Measurements from ENCODE around the gene KMT2E. TPM values are rescaled to one million over a fixed set of nuclear protein-coding genes. Genes with fewer than 3 reads are reported as not detected.
A peak's percentile ranks its signal among the peaks of the same experiment; 100 is the strongest.

The KMT2E gene
- total RNA-seq, 1 experiment from 2014 or later: 63.1 TPM

DNA sequence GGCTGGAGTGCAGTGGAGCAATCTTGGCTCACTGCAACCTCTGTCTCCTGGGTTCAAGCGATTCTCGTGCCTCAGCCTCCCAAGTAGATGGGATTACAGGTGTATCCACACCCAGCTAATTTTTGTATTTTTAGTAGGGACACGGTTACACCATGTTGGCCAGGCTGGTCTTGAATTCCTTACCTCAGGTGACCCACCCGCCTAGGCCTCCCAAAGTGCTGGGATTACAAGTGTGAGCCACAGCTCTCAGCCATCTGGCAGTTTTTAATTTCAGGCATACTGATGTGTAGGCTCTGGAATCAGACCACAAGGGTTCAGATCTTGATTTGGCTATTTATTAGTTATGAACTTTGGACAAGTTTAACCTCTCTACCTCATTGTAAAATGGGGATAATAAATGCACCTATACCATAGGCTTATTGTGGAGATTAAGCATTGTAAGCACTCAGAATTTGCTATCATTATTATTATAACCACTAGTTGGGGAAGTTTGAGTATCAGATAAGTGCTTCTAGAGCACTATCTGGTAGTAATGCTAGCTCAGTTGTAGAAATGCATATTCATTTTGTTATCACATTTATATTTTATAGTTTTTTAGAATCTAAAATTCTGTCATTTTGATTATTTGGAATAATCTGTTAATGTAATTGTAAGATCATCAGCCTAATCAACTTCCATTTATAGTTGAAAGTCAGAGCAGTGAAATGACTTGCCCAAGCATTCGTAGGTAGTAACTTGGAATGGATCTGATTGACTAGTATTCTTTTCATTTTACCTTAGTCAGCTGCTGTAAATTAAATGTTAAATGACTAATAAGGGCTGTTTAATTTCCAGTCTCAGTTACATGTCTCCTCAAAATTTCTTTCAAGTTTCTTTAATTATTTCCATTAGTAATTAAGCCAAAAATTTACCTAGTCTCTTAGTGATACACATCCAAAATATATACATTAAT lies 22.5 kb downstream of the KMT2E start:
- no peaks in the 10 kb centered on the region for H3K27me3 ChIP-seq (replicated peaks; ENCODE audit: control insufficient read depth, insufficient read depth, low read length)
- H3K4me3 ChIP-seq (ENCODE audit: low read depth, low read length): no peak overlapping the region
- ChIA-PET POLR2A (no interaction called here), CTCF (no interaction called here)
- no peak for DNase-seq
- Mint-ChIP-seq H3K27me3 (ENCODE audit: insufficient read depth, unreplicated experiment) (no peaks in the 10 kb centered on the region), H3K4me3 (ENCODE audit: unreplicated experiment) (no peak overlapping the region), H3K4me1 (ENCODE audit: low read depth, unreplicated experiment) (no peaks in the 10 kb centered on the region), H3K36me3 (ENCODE audit: insufficient read depth, unreplicated experiment) (peaks cover 16% of the 10 kb centered on the region), H3K9me3 (ENCODE audit: unreplicated experiment) (no peaks in the 10 kb centered on the region), H3K27ac (ENCODE audit: unreplicated experiment) (no peak overlapping the region)
- TF ChIP-seq, protein P1, sequence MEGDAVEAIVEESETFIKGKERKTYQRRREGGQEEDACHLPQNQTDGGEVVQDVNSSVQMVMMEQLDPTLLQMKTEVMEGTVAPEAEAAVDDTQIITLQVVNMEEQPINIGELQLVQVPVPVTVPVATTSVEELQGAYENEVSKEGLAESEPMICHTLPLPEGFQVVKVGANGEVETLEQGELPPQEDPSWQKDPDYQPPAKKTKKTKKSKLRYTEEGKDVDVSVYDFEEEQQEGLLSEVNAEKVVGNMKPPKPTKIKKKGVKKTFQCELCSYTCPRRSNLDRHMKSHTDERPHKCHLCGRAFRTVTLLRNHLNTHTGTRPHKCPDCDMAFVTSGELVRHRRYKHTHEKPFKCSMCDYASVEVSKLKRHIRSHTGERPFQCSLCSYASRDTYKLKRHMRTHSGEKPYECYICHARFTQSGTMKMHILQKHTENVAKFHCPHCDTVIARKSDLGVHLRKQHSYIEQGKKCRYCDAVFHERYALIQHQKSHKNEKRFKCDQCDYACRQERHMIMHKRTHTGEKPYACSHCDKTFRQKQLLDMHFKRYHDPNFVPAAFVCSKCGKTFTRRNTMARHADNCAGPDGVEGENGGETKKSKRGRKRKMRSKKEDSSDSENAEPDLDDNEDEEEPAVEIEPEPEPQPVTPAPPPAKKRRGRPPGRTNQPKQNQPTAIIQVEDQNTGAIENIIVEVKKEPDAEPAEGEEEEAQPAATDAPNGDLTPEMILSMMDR (IDR thresholded peaks at IDR 0.05; ENCODE audit: insufficient read depth in 1 of 2, low read depth in 1 of 2, low read length in 1 of 2, severe bottlenecking in 1 of 2, unreplicated experiment in 1 of 2): no peak
- 0 out of 2 replicates have a peak, but pooled peaks cover 6% of the 10 kb centered on the region for H3K4me1 ChIP-seq
- intact Hi-C loops (cut with micrococcal nuclease; ENCODE audit: unreplicated experiment): no loop called here
- no TSS peak for BruUV-seq (replicated peaks)
- H3K36me3 ChIP-seq (ENCODE audit: control insufficient read depth, insufficient read depth, low read length): no peaks in the 10 kb centered on the region
- no peaks in the 10 kb centered on the region for H3K9me3 ChIP-seq

DNA sequence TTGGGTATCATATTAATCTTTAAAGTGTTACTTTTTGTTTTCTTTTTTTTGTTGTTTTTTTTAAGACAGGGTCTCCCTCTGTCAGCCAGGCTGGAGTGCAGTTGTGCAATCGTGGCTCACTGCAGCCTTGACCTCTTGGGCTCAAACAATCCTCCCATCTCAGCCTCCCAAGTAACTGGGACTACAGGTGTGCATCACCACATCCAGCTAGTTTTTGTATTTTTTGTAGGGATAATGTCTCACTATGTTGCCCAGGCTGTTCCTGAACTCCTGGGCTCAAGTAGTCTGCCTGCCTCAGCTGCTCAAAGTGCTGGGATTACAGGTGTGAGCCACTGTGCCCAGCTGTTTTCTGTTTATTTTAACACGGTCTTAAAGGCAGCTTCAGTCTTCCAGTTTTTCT lies 23.3 kb downstream of the KMT2E start:
- no peaks in the 10 kb centered on the region for H3K9me3 ChIP-seq
- H3K9me3 Mint-ChIP-seq (ENCODE audit: unreplicated experiment): no peaks in the 10 kb centered on the region
- no peaks in the 10 kb centered on the region for H3K36me3 ChIP-seq (ENCODE audit: control insufficient read depth, insufficient read depth, low read length)
- 0 out of 2 replicates have a peak, but pooled peaks cover 6% of the 10 kb centered on the region for H3K4me1 ChIP-seq
- BruUV-seq (replicated peaks): no TSS peak
- ChIA-PET CTCF (interaction anchor here (1.0 kb wide), 1 partner anchor 56 kb away, joined by 3 read pairs; no protein-coding TSS in a partner anchor), POLR2A (no interaction called here)
- TF ChIP-seq, protein P1 (IDR thresholded peaks at IDR 0.05; ENCODE audit: insufficient read depth in 1 of 2, low read depth in 1 of 2, low read length in 1 of 2, severe bottlenecking in 1 of 2, unreplicated experiment in 1 of 2): no peak
- H3K27me3 ChIP-seq (replicated peaks; ENCODE audit: control insufficient read depth, insufficient read depth, low read length): no peaks in the 10 kb centered on the region
- H3K27me3 Mint-ChIP-seq (ENCODE audit: insufficient read depth, unreplicated experiment): no peaks in the 10 kb centered on the region
- no peak for DNase-seq
- no peak overlapping the region for H3K27ac Mint-ChIP-seq (ENCODE audit: unreplicated experiment)
- H3K4me3 ChIP-seq (ENCODE audit: low read depth, low read length): no peak overlapping the region
- peaks cover 21% of the 10 kb centered on the region for H3K36me3 Mint-ChIP-seq (ENCODE audit: insufficient read depth, unreplicated experiment)
- H3K4me1 Mint-ChIP-seq (ENCODE audit: low read depth, unreplicated experiment): no peaks in the 10 kb centered on the region
- intact Hi-C loops (cut with micrococcal nuclease; ENCODE audit: unreplicated experiment): no loop called here
- no peak overlapping the region for H3K4me3 Mint-ChIP-seq (ENCODE audit: unreplicated experiment)

DNA sequence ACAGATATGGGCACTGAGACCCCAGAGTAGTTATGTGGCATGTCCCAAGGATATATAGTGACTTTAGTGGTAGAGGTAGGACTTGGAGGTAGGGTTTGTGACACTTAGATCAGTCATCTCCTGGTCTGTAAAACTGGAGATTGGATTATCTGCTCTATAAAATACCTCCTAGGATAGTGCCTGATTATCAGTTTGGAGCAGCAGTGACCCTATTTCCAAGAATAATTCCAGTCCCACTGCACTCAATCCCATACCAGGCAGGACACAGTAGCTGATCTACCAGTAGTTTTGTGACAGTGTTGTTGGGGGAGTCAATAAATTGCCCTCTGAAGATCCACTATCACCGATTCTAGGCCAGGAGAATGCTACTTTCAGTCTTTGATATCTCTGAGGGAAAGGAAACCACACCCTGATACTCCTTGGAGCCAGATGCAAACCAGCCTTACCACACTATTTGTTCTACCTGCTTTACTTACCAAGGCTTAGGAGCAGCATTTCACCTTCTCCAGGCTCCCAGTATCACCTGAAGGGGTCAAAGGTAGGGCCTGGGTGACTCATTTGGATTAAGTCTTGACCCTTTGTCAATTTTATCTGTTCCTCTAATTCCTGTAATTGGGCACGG lies 30.6 kb downstream of the KMT2E start:
- H3K4me3 ChIP-seq (ENCODE audit: low read depth, low read length): no peak overlapping the region
- ChIA-PET POLR2A (no interaction called here), CTCF (no interaction called here)
- no peaks in the 10 kb centered on the region for H3K27me3 ChIP-seq (replicated peaks; ENCODE audit: control insufficient read depth, insufficient read depth, low read length)
- intact Hi-C loops (cut with micrococcal nuclease; ENCODE audit: unreplicated experiment): loop anchor here (5.0 kb wide), 1 partner anchor 478 kb away; the partner anchor contains the start of gene PUS7
- H3K36me3 ChIP-seq (ENCODE audit: control insufficient read depth, insufficient read depth, low read length): no peaks in the 10 kb centered on the region; the same call in 1 of the 2 replicates
- BruUV-seq (replicated peaks): no TSS peak
- no peak overlapping the region for H3K4me3 Mint-ChIP-seq (ENCODE audit: unreplicated experiment)
- no peaks in the 10 kb centered on the region for H3K9me3 Mint-ChIP-seq (ENCODE audit: unreplicated experiment)
- TF ChIP-seq, protein P1 (IDR thresholded peaks at IDR 0.05; ENCODE audit: insufficient read depth in 1 of 2, low read depth in 1 of 2, low read length in 1 of 2, severe bottlenecking in 1 of 2, unreplicated experiment in 1 of 2): no peak
- no peaks in the 10 kb centered on the region for H3K27me3 Mint-ChIP-seq (ENCODE audit: insufficient read depth, unreplicated experiment)
- peaks cover 35% of the 10 kb centered on the region for H3K4me1 ChIP-seq
- peaks cover 59% of the 10 kb centered on the region for H3K36me3 Mint-ChIP-seq (ENCODE audit: insufficient read depth, unreplicated experiment)
- DNase-seq: peak in 1 of 2 experiments; percentile 15
- H3K4me1 Mint-ChIP-seq (ENCODE audit: low read depth, unreplicated experiment): peaks cover 26% of the 10 kb centered on the region
- peak overlapping the region; percentile 9 for H3K27ac Mint-ChIP-seq (ENCODE audit: unreplicated experiment)
- no peaks in the 10 kb centered on the region for H3K9me3 ChIP-seq

All from Caco-2 (cell line).